Measurements from ENCODE around the gene TUBG1.

Gene TUBG1

DNA sequence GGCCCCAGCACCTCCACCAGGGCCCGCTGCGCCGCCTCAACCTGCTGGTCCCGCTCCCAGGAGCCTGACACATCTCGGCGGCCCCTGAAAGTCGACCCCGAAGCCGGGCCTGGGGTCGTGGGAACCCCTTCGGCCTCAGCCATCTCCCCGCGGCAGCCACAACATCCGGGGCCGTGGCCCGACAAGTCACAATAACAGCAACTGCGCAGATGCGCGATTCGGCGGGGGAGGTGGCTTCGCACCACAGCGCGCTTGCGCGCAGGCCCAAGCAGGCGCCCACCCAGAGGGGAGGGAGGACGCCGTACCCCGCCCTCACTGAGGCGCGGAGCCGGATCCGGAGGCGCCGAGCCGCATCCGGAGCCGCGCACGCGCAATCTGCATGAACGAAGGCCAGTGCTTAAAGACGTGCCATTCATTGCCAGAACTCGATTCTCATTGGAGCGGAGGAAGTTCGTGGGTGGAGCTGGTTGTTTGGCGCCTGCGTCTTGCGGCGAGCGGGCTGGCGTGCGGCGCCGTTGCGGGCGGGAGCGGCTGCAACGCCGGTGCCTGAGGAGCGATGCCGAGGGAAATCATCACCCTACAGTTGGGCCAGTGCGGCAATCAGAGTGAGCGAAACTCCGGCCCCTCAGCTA is at the start of gene TUBG1, which contains the start of gene RETREG3:
TSS of gene TUBG1 (plus strand) at position 502 of the 632 bp plus-strand sequence. CDS start at position 557, 55 bp downstream.
TSS of gene RETREG3 (minus strand) at position 193 of the 632 bp plus-strand sequence. CDS start at position 143, 50 bp downstream.
- H3K4me3 ChIP-seq (replicated peaks; ENCODE audit: low read depth, low read length) = peak within 1 kb of the TSS; percentile 68
- DNase-seq (ENCODE audit: extremely low read depth, low read depth) = peak; percentile 98
- TF ChIP-seq, protein P1, sequence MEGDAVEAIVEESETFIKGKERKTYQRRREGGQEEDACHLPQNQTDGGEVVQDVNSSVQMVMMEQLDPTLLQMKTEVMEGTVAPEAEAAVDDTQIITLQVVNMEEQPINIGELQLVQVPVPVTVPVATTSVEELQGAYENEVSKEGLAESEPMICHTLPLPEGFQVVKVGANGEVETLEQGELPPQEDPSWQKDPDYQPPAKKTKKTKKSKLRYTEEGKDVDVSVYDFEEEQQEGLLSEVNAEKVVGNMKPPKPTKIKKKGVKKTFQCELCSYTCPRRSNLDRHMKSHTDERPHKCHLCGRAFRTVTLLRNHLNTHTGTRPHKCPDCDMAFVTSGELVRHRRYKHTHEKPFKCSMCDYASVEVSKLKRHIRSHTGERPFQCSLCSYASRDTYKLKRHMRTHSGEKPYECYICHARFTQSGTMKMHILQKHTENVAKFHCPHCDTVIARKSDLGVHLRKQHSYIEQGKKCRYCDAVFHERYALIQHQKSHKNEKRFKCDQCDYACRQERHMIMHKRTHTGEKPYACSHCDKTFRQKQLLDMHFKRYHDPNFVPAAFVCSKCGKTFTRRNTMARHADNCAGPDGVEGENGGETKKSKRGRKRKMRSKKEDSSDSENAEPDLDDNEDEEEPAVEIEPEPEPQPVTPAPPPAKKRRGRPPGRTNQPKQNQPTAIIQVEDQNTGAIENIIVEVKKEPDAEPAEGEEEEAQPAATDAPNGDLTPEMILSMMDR (IDR thresholded peaks at IDR 0.05; ENCODE audit: low read depth, low read length, missing control alignments) = peak; percentile 33

DNA sequence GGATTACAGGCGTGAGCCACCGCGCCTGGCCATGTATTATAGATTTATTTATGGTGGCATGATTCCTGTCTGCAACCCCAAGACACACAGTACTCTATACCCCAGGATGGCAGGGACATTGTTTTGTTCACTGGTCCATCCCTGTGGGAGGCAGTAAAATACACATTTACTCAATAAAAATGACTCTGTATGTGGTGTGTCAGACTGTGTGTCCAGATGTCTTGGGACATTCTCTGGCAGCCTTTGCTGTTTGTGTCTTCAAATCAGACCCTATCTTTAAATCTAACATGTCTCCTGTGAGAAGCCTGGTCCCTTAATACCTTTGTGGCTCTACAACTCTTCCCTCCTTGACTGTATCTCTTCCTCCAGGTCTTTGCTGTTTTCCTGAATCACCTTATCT is 49.2 kb upstream of the TUBG1 start:
- H3K4me3 ChIP-seq (replicated peaks; ENCODE audit: low read depth, low read length) = no peak overlapping the region
- TF ChIP-seq, protein P1 (IDR thresholded peaks at IDR 0.05; ENCODE audit: low read depth, low read length, missing control alignments) = no peak
- DNase-seq (ENCODE audit: extremely low read depth, low read depth) = no peak

DNA sequence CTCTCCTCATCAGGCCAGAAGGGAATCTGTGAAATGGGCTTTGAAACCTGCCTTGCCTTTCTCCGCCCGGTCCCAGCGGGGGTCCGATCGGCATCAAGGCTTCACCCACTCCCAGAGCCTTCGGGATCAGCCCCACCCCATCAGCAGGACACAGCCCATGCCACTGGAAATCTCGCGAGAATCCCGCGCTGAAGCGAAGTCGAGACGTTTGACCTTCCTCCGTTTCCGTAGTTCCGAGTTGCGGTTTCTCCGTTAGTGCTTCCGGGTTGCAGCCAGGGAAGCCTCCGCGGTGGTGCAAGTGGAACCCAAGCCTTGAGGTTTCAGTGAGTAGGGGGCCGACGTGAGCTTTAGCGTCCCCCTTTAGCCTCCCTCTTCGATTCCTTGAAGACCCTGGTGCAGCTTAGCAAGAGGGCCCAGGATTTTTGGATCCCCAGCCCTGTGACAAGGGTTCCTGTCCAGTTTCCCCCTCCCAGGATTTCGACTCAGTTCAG is 47.5 kb upstream of the TUBG1 start, which contains the start of gene COASY:
TSS of gene COASY (plus strand) at position 252 of the 491 bp plus-strand sequence. CDS start 475 bp downstream, outside the sequence.
- TF ChIP-seq, protein P1 (IDR thresholded peaks at IDR 0.05; ENCODE audit: low read depth, low read length, missing control alignments) = no peak
- peak within 1 kb of the TSS; percentile 99 for H3K4me3 ChIP-seq (replicated peaks; ENCODE audit: low read depth, low read length)
- peak; percentile 98 for DNase-seq (ENCODE audit: extremely low read depth, low read depth)

DNA sequence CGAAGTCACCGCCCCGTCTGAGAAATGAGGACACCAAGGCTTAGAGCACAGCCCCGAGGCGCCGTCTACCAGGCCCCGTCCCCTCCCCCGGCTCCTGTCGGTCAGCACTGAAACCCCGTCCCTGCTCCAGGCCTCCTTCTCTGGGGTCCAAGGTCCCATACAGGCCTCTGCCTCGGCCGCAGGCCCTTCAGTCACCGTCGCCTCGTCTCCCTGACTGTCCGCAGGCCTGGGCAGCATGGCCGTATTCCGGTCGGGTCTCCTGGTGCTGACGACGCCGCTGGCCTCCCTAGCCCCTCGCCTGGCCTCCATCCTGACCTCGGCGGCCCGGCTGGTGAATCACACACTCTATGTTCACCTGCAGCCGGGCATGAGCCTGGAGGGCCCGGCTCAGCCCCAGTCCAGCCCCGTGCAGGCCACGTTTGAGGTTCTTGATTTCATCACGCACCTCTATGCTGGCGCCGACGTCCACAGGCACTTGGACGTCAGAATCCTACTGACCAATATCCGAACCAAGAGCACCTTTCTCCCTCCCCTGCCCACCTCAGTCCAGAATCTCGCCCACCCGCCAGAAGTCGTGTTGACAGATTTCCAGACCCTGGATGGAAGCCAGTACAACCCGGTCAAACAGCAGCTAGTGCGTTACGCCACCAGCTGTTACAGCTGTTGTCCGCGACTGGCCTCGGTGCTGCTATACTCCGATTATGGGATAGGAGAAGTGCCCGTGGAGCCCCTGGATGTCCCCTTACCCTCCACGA is 46.9 kb upstream of the TUBG1 start:
- no peak for DNase-seq (ENCODE audit: extremely low read depth, low read depth)
- TF ChIP-seq, protein P1 (IDR thresholded peaks at IDR 0.05; ENCODE audit: low read depth, low read length, missing control alignments) = no peak
- H3K4me3 ChIP-seq (replicated peaks; ENCODE audit: low read depth, low read length) = peak overlapping the region; percentile 99

DNA sequence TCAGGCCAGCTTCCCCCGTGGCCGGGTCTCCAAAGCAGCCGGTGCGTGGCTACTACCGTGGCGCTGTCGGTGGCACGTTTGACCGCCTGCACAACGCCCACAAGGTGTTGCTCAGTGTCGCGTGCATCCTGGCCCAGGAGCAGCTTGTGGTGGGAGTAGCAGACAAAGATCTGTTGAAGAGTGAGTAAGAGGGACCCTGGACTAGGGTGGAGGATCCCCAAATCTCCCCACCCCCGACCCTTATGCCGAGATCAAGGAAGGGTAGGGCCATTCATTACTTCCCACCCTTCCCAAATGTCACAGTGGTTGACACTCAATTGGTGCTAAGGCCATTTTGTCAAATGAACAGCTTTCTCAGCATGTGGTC is 46.4 kb upstream of the TUBG1 start:
- TF ChIP-seq, protein P1 (IDR thresholded peaks at IDR 0.05; ENCODE audit: low read depth, low read length, missing control alignments) = no peak
- DNase-seq (ENCODE audit: extremely low read depth, low read depth) = no peak
- H3K4me3 ChIP-seq (replicated peaks; ENCODE audit: low read depth, low read length) = peak overlapping the region; percentile 99

DNA sequence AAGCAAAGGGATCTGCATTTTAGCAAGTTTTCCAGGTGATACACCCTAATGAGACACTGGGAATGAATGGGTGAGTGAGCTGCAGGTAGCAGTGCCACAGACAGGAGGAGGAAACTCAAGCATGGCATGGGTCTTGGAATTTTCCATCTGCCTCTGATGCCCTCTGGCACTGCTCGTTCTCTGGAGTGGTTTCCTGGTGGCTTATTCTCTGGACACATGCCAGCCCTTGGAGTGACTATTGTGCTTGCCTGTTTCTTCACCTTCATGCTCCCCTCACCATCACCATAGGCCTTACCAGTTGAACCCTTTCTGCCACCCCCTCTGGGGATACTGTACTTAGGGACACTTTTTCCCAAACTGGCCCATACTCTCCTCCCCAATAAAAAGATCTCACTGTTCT is 45.9 kb upstream of the TUBG1 start:
- DNase-seq (ENCODE audit: extremely low read depth, low read depth) = no peak
- TF ChIP-seq, protein P1 (IDR thresholded peaks at IDR 0.05; ENCODE audit: low read depth, low read length, missing control alignments) = no peak
- H3K4me3 ChIP-seq (replicated peaks; ENCODE audit: low read depth, low read length) = peak overlapping the region; percentile 99
